ENCODE results near the gene MRS2. TPM values are rescaled to one million over a fixed set of nuclear protein-coding genes. Genes with fewer than 3 reads are reported as not detected.

The MRS2 gene
- total RNA-seq, 1 experiment from 2014 or later: 19.8 TPM

DNA sequence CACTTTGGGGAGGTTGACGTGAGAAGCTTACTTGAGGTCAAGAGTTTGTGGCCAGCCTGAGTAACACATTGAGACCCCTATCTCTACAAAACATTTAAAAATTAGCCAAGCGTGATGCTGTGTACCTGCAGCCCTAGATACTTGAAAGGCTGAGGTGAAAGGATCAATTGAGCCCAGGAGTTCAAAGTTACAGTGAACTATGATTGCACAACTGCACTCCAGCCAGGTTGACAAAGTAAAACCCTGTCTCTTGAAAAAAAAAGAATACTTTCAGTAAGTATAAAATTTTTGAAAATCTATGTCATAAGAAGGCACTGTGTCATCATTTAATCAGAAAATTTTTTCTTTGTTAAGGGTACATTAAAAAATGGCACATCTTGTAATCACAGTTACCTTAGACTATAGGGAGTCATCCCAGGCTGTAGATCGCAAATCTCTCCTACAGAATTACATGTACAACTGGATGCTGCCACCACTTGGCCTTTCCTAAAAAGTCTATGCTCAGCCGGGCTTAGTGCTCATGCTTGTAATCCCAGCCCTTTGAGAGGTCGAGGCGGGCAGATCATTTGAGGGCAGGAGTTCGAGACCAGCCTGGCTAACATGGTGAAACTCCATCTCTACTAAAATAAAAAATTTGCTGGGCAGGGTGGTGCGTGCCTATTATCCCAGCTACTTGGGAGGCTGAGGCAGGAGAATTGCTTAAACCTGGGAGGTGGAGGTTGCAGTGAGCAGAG, 17.0 kb upstream of the MRS2 start:
- peaks cover 18% of the 10 kb centered on the region for H3K4me1 ChIP-seq (ENCODE audit: insufficient read depth, low read length)
- DNase-seq (no peak), ATAC-seq (no peak)
- H3K4me3 ChIP-seq (ENCODE audit: low read length): no peak overlapping the region
- H2AFZ ChIP-seq (ENCODE audit: low read length): no peak overlapping the region
- no peaks in the 10 kb centered on the region for H3F3A ChIP-seq (ENCODE audit: low read length, unreplicated experiment)
- H3K79me2 ChIP-seq (ENCODE audit: low read length): no peaks in the 10 kb centered on the region
- TF ChIP-seq EZH2 (IDR thresholded peaks at IDR 0.05; ENCODE audit: low read length, unreplicated experiment) (no peak), CTCF (conservative IDR thresholded peaks at IDR 0.05; ENCODE audit: low read depth, low read length) (no peak), EZH2phosphoT487 (IDR thresholded peaks at IDR 0.05; ENCODE audit: borderline replicate concordance, low read length) (no peak)
- no peaks in the 10 kb centered on the region for H3K27me3 ChIP-seq (ENCODE audit: low read length)
- intact Hi-C loops (cut with micrococcal nuclease): loop anchor here (10.0 kb wide), 1 partner anchor 321 kb away; no protein-coding TSS in a partner anchor
- BruUV-seq (replicated peaks): no TSS peak
- ChIA-PET CTCF (interaction anchor here (0.7 to 1.9 kb wide), 2 partner anchors 49 to 102 kb away, joined by 3 to 6 read pairs; no protein-coding TSS in a partner anchor), POLR2A (ENCODE audit: unreplicated experiment) (no interaction called here)
- H3K9me3 ChIP-seq (ENCODE audit: low read length): no peaks in the 10 kb centered on the region
- no peak overlapping the region for H3K27ac ChIP-seq (ENCODE audit: low read length)
- H3K4me2 ChIP-seq (ENCODE audit: low read length): no peak overlapping the region
- no peaks in the 10 kb centered on the region for H3K36me3 ChIP-seq (ENCODE audit: low read depth, low read length)
- H4K20me1 ChIP-seq (ENCODE audit: low read length): no peaks in the 10 kb centered on the region
- no peak overlapping the region for H3K9ac ChIP-seq (ENCODE audit: low read length)
- no peaks in the 10 kb centered on the region for H3K9me2 ChIP-seq (replicated peaks; ENCODE audit: low read length)

GRCh38 chr6:24387818-24388217, 14.9 kb upstream of the MRS2 start:
- CTCF ChIA-PET: interaction anchor here (2.4 to 3.5 kb wide), 2 partner anchors 28 to 105 kb away, joined by 24 to 51 read pairs; no protein-coding TSS in a partner anchor
- DNase-seq: no peak
- H3K27ac ChIP-seq (ENCODE audit: low read length): no peak overlapping the region
- TF ChIP-seq EZH2phosphoT487 (IDR thresholded peaks at IDR 0.05; ENCODE audit: borderline replicate concordance, low read length): no peak
- no peak for TF ChIP-seq CTCF (conservative IDR thresholded peaks at IDR 0.05; ENCODE audit: low read depth, low read length)
- no peak for TF ChIP-seq EZH2 (IDR thresholded peaks at IDR 0.05; ENCODE audit: low read length, unreplicated experiment)
- no peaks in the 10 kb centered on the region for H3K9me2 ChIP-seq (replicated peaks; ENCODE audit: low read length)
- no peak for ATAC-seq
- H3K79me2 ChIP-seq (ENCODE audit: low read length): no peaks in the 10 kb centered on the region
- no peak overlapping the region for H3K9ac ChIP-seq (ENCODE audit: low read length)
- intact Hi-C loops (cut with micrococcal nuclease): loop anchor here (10.0 kb wide), 1 partner anchor 323 kb away; no protein-coding TSS in a partner anchor
- H2AFZ ChIP-seq (ENCODE audit: low read length): no peak overlapping the region
- H3K4me3 ChIP-seq (ENCODE audit: low read length): no peak overlapping the region
- H4K20me1 ChIP-seq (ENCODE audit: low read length): no peaks in the 10 kb centered on the region
- peaks cover under 1% of the 10 kb centered on the region for H3K4me1 ChIP-seq (ENCODE audit: insufficient read depth, low read length)
- no TSS peak for BruUV-seq (replicated peaks)
- no peaks in the 10 kb centered on the region for H3K36me3 ChIP-seq (ENCODE audit: low read depth, low read length)
- H3K9me3 ChIP-seq (ENCODE audit: low read length): no peaks in the 10 kb centered on the region
- no peak overlapping the region for H3K4me2 ChIP-seq (ENCODE audit: low read length)
- H3F3A ChIP-seq (ENCODE audit: low read length, unreplicated experiment): no peaks in the 10 kb centered on the region
- no peaks in the 10 kb centered on the region for H3K27me3 ChIP-seq (ENCODE audit: low read length)
- POLR2A ChIA-PET (ENCODE audit: unreplicated experiment): interaction anchor here (1.1 kb wide), 1 partner anchor 355 kb away, joined by 4 read pairs; no protein-coding TSS in a partner anchor

- TF ChIP-seq CTCF (conservative IDR thresholded peaks at IDR 0.05; ENCODE audit: low read depth, low read length) (no peak), EZH2phosphoT487 (IDR thresholded peaks at IDR 0.05; ENCODE audit: borderline replicate concordance, low read length) (no peak)
- Histone ChIP-seq H2AFZ (ENCODE audit: low read length) (no peak overlapping the region), H3F3A (ENCODE audit: low read length, unreplicated experiment) (no peaks in the 10 kb centered on the region), H3K36me3 (ENCODE audit: low read depth, low read length) (no peaks in the 10 kb centered on the region), H3K4me2 (ENCODE audit: low read length) (no peak overlapping the region), H3K27ac (ENCODE audit: low read length) (no peak overlapping the region), H3K4me3 (ENCODE audit: low read length) (no peak overlapping the region), H3K9me3 (ENCODE audit: low read length) (no peaks in the 10 kb centered on the region), H3K9me2 (replicated peaks; ENCODE audit: low read length) (no peaks in the 10 kb centered on the region), H4K20me1 (ENCODE audit: low read length) (no peaks in the 10 kb centered on the region), H3K79me2 (ENCODE audit: low read length) (no peaks in the 10 kb centered on the region), H3K27me3 (ENCODE audit: low read length) (no peaks in the 10 kb centered on the region), H3K4me1 (ENCODE audit: insufficient read depth, low read length) (peaks cover 8% of the 10 kb centered on the region), H3K9ac (ENCODE audit: low read length) (no peak overlapping the region)
- ATAC-seq (no peak), DNase-seq (no peak)
- BruUV-seq (replicated peaks): no TSS peak
- CTCF ChIA-PET: no interaction called here
- POLR2A ChIA-PET (ENCODE audit: unreplicated experiment): no interaction called here
- intact Hi-C loops (cut with micrococcal nuclease): no loop called here
Measured at GRCh38 chr6:24391208-24391607, 11.5 kb upstream of the MRS2 start.
